ENCODE results near the gene OSBPL2.

Gene OSBPL2

GRCh38 chr20:62252342-62252966 lies 14.1 kb downstream of the OSBPL2 start:
- DNase-seq (no peak), ATAC-seq (replicated peaks) (no peak)
- H3K9me3 Mint-ChIP-seq: no peaks in the 10 kb centered on the region
- no peaks in the 10 kb centered on the region for H3K27me3 Mint-ChIP-seq
- H3K27ac Mint-ChIP-seq: no peak overlapping the region
- H3K4me3 Mint-ChIP-seq: no peak overlapping the region
- peaks cover 25 to 26% of the 10 kb centered on the region in 2 donors for H3K4me1 Mint-ChIP-seq (ENCODE audit: low read depth in 2 of 2)
- H3K36me3 Mint-ChIP-seq (ENCODE audit: insufficient read depth): peaks cover 20% of the 10 kb centered on the region

GRCh38 chr20:62253398-62253797 lies 15.1 kb downstream of the OSBPL2 start:
- H3K27me3 Mint-ChIP-seq: no peaks in the 10 kb centered on the region
- peak overlapping the region in 1 of 2 donors; percentile 24 for H3K4me3 Mint-ChIP-seq
- no peak overlapping the region for H3K27ac Mint-ChIP-seq
- no peak for ATAC-seq (replicated peaks)
- H3K36me3 Mint-ChIP-seq (ENCODE audit: insufficient read depth): peaks cover 23% of the 10 kb centered on the region
- no peaks in the 10 kb centered on the region for H3K9me3 Mint-ChIP-seq
- peaks cover 25 to 29% of the 10 kb centered on the region in 2 donors for H3K4me1 Mint-ChIP-seq (ENCODE audit: low read depth in 2 of 2)
- no peak for DNase-seq

DNA sequence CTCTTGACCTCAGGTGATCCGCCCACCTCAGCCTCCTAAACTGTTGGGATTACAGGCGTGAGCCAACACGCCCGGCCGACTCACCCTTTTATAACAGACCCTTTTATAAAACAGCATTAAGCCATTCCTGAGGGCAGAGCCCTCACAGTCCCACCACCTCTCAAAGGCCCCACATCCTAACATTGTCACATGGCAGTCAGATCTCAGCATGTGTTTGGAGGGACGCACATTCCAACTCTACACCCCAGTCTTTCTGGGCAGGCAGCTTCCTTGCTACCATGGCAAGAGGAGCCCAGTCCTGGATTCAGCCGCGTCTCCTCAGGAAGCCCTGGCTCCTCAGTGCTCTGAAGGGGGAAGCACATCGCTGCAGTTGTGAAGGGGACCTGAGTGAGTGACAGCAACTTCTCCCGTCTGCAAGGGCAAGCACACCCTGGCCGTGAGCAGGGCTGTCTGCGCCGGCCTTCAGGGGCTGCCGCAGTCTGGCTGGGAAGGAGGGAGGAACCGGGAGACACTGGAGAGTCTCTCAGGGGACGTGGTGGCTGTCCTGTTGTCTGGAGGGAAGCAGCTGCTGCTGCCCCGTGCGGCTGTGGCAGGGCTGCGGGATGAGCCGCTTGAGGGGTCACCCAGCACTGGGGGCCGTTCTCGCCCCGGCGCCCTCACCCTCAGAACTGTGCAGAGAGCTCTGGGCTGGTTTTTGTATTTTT lies 15.9 kb downstream of the OSBPL2 start:
- no peak for DNase-seq
- Mint-ChIP-seq H3K4me1 (ENCODE audit: low read depth in 2 of 2) (peaks cover 23 to 31% of the 10 kb centered on the region in 2 donors), H3K4me3 (no peak overlapping the region), H3K9me3 (no peaks in the 10 kb centered on the region), H3K36me3 (ENCODE audit: insufficient read depth) (peaks cover 25% of the 10 kb centered on the region), H3K27ac (no peak overlapping the region), H3K27me3 (no peaks in the 10 kb centered on the region)
- ATAC-seq (replicated peaks): no peak

DNA sequence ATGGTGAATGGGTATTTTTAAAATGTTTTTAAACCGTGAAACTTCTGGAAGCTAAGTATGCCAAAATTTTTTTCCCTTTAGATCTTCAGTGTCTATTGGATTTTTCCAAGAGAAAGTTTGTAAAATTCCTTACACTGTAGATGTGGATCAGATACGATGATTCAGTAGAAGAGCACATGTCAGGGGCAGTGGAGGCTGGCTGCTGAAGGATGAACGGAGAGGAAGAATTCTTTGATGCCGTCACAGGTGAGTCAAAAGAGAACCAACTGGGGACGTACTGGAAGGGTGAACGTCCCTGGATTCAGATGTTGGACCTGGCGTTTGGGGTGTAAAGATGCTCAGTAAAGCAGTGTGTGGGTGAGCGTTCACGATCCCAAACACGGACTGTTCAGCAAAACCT lies 17.7 kb downstream of the OSBPL2 start:
- no peak for ATAC-seq (replicated peaks)
- peaks cover 39% of the 10 kb centered on the region for H3K36me3 Mint-ChIP-seq (ENCODE audit: insufficient read depth)
- no peaks in the 10 kb centered on the region for H3K9me3 Mint-ChIP-seq

DNA sequence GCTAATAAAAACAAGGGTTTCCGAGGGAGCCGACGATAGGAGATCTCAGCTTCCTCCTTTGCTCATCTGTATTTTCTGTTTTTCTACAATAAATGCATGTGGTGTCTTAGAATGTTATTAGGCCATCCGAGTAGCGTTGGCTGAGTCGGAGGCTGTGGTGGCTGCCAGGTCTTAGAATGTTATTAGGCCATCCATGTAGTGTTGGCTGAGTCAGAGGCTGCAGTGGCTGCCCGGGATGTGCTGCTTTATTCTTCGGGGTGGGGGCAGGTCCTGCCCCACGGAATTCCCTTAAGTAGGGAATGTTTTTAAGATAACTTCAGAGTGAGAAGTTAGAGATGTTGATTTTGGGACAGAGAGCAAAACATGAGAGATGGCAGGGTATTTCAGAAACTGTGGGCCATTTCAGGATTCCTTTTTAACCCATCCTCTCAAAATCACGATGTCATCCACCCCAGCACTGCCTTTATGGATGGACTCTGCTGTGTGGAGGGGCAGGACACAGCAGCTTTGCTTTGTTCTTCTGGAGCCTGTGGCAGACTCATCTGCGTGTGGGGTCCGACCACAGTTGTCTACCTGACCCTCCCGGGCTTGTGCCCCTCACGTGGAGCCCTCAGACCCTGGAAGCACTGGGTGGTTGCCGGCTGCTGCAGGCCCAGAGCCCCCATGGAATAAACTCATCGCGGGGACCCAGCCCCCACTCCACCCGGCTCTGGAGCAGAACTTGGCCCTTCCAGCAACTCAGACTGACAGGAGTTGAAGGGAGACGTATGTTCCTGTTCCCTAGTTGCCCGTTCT lies 20.4 kb downstream of the OSBPL2 start:
- DNase-seq: no peak
- Mint-ChIP-seq H3K4me1 (ENCODE audit: low read depth in 2 of 2) (peaks cover 17 to 19% of the 10 kb centered on the region in 2 donors), H3K4me3 (no peak overlapping the region), H3K36me3 (ENCODE audit: insufficient read depth) (peaks cover 34% of the 10 kb centered on the region), H3K27me3 (no peaks in the 10 kb centered on the region), H3K9me3 (no peaks in the 10 kb centered on the region), H3K27ac (no peak overlapping the region)
- ATAC-seq (replicated peaks): no peak

More for the DNA sequence above, 17.7 kb downstream of the OSBPL2 start:
- no peak for DNase-seq
- Mint-ChIP-seq H3K27ac (no peak overlapping the region), H3K27me3 (no peaks in the 10 kb centered on the region), H3K4me1 (ENCODE audit: low read depth in 2 of 2) (peaks cover 19 to 26% of the 10 kb centered on the region in 2 donors), H3K4me3 (no peak overlapping the region)

DNA sequence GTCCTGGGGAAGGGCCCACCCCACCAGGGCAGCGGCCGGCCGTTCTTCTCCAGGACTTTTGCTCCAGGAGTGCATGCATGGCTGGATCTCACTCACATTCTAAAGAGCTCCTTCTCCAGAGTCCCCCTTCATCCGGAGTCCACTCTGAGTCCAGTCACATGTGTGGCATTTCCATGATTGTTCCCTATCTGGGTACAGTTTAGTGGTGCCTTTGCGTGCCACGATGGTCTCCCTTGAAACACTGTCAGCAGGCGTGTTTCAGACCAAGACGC lies 20.9 kb downstream of the OSBPL2 start:
- no peak for DNase-seq
- Mint-ChIP-seq H3K27me3 (no peaks in the 10 kb centered on the region), H3K27ac (no peak overlapping the region), H3K9me3 (no peaks in the 10 kb centered on the region), H3K4me1 (ENCODE audit: low read depth in 2 of 2) (peaks cover 13 to 15% of the 10 kb centered on the region in 2 donors), H3K36me3 (ENCODE audit: insufficient read depth) (peaks cover 38% of the 10 kb centered on the region), H3K4me3 (no peak overlapping the region)
- no peak for ATAC-seq (replicated peaks)

DNA sequence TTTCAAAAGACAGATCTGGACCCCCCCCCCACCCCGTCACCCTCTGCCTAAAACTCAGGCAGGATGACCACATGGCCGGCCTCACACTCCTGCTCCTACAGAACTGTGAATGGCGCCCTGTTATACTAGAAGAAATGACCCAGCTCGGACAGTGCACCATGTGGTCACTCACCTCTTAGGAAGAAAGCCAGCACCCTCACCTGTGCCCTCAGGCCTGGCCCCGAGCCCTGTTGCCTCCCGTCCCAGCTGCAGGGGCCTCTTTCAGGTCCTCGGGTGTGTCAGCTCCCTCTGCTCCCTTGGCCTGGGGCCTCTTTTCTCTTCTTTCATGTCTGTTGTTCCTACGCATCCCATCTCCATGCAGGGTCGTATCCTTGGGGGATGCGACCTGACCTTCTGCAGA lies 23.7 kb downstream of the OSBPL2 start:
- H3K4me3 Mint-ChIP-seq: no peak overlapping the region
- peaks cover 12 to 13% of the 10 kb centered on the region in 2 donors for H3K4me1 Mint-ChIP-seq (ENCODE audit: low read depth in 2 of 2)
- peaks cover 53% of the 10 kb centered on the region for H3K36me3 Mint-ChIP-seq (ENCODE audit: insufficient read depth)
- ATAC-seq (replicated peaks) (no peak), DNase-seq (no peak)
- no peaks in the 10 kb centered on the region for H3K27me3 Mint-ChIP-seq
- H3K27ac Mint-ChIP-seq: peak overlapping the region in 1 of 2 donors; percentile 41
- H3K9me3 Mint-ChIP-seq: no peaks in the 10 kb centered on the region

DNA sequence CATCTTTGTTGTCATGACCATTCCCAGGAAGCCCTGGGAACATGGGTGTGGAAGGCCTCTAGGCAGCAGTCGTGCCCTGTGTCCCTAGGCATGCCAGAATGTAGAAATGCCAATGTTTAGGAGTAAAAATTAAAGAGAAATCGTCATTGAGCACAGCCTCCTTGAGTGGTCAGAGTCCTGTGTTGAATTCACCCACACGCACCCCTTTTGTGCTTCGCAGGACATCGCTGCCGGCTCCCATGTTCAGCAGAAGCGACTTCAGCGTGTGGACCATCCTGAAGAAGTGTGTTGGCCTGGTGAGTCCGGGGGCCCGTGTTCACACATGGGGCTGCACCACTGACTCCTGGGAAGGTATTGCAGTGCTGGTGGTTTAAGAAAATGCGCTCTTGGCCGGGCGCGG lies 25.1 kb downstream of the OSBPL2 start:
- ATAC-seq (replicated peaks) (no peak), DNase-seq (no peak)
- Mint-ChIP-seq H3K27me3 (no peaks in the 10 kb centered on the region), H3K27ac (no peak overlapping the region), H3K4me3 (no peak overlapping the region), H3K4me1 (ENCODE audit: low read depth in 2 of 2) (peaks cover 8 to 13% of the 10 kb centered on the region in 2 donors), H3K9me3 (no peaks in the 10 kb centered on the region), H3K36me3 (ENCODE audit: insufficient read depth) (peaks cover 52% of the 10 kb centered on the region)

DNA sequence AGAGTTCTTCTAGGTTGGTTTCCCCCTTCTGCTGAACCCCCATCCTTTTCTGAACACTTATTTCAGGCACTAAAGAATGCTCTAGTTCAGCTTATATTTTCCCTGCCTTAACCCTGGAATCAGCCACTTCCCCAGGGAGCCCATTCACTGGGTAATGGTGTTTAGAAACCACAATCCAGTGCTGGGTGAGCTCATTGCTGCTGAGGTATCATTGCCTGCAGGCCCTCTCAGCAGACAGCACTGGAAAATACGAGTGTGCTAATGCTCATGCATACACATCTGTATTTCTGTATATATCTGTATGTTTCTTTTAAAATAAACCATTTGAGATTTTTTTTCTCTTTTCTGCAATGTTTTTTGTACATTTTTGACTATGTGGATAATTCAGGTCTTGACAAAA lies 27.0 kb downstream of the OSBPL2 start:
- no peaks in the 10 kb centered on the region for H3K27me3 Mint-ChIP-seq
- no peaks in the 10 kb centered on the region for H3K9me3 Mint-ChIP-seq
- no peak overlapping the region for H3K27ac Mint-ChIP-seq
- H3K4me3 Mint-ChIP-seq: no peak overlapping the region
- H3K4me1 Mint-ChIP-seq (ENCODE audit: low read depth in 2 of 2): peaks cover 6 to 12% of the 10 kb centered on the region in 2 donors
- no peak for DNase-seq
- no peak for ATAC-seq (replicated peaks)
- peaks cover 42% of the 10 kb centered on the region for H3K36me3 Mint-ChIP-seq (ENCODE audit: insufficient read depth)

DNA sequence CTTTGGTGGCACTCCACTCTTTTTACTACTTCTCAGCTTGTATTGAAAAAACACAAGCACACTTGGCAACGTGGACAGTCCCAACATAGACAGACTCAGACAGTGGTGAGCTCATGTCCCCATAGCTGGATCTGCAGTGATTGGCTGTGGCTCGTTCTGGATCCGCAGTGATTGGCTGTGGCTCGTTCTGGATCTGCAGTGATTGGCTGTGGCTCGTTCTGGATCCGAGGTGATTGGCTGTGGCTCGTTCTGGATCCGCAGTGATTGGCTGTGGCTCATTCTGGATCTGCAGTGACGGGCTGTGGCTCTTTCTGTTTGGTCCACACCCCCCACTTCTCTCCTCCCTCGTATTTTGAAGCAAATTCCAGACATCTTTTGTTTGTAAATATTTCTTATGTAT lies 28.0 kb downstream of the OSBPL2 start:
- Mint-ChIP-seq H3K4me1 (ENCODE audit: low read depth in 2 of 2) (peaks cover 6 to 11% of the 10 kb centered on the region in 2 donors), H3K27me3 (no peaks in the 10 kb centered on the region), H3K27ac (no peak overlapping the region), H3K36me3 (ENCODE audit: insufficient read depth) (peaks cover 42% of the 10 kb centered on the region), H3K4me3 (no peak overlapping the region), H3K9me3 (no peaks in the 10 kb centered on the region)
- DNase-seq: no peak
- ATAC-seq (replicated peaks): no peak

DNA sequence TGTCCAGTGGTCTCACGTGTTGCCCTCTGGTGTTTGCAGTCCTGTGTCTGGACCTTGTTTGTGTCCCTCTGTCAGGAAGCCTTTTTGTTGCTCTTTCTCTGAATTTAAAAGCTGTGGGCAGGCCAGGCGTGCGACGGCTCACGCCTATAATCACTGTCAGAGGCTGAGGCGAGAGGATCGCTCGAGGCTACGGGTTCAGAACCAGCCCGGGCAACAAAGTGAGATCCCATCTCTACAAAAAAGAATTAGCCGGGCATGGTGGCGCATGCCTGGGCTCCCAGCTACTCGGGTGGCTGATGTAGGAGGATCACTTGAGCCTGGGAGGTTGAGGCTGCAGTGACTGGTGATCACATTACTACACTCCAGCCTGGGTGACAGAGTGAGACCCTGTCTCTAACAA lies 28.5 kb downstream of the OSBPL2 start:
- Mint-ChIP-seq H3K36me3 (ENCODE audit: insufficient read depth) (peaks cover 39% of the 10 kb centered on the region), H3K4me3 (no peak overlapping the region), H3K9me3 (no peaks in the 10 kb centered on the region), H3K27me3 (no peaks in the 10 kb centered on the region), H3K4me1 (ENCODE audit: low read depth in 2 of 2) (peaks cover 3 to 11% of the 10 kb centered on the region in 2 donors), H3K27ac (no peak overlapping the region)
- no peak for ATAC-seq (replicated peaks)
- DNase-seq: no peak

- peaks cover 43% of the 10 kb centered on the region for H3K36me3 Mint-ChIP-seq (ENCODE audit: insufficient read depth)
- H3K4me1 Mint-ChIP-seq (ENCODE audit: low read depth in 2 of 2): peaks cover 3 to 9% of the 10 kb centered on the region in 2 donors
- no peaks in the 10 kb centered on the region for H3K27me3 Mint-ChIP-seq
- no peaks in the 10 kb centered on the region for H3K9me3 Mint-ChIP-seq
- ATAC-seq (replicated peaks): no peak
- no peak for DNase-seq
- H3K27ac Mint-ChIP-seq: no peak overlapping the region
- no peak overlapping the region for H3K4me3 Mint-ChIP-seq
Observed at GRCh38 chr20:62267543-62267942, 29.2 kb downstream of the OSBPL2 start.

GRCh38 chr20:62268228-62268900 lies 30.0 kb downstream of the OSBPL2 start:
- Mint-ChIP-seq H3K9me3 (no peaks in the 10 kb centered on the region), H3K4me3 (no peak overlapping the region), H3K27me3 (no peaks in the 10 kb centered on the region), H3K36me3 (ENCODE audit: insufficient read depth) (peaks cover 50% of the 10 kb centered on the region), H3K27ac (no peak overlapping the region), H3K4me1 (ENCODE audit: low read depth in 2 of 2) (peaks cover 3 to 6% of the 10 kb centered on the region in 2 donors)
- DNase-seq: no peak
- ATAC-seq (replicated peaks): no peak

All from effector memory CD8-positive, alpha-beta T cell (primary cell).